ENCODE measurements around the gene SHPK.
A peak's percentile ranks its signal among the peaks of the same experiment; 100 is the strongest.

SHPK gene

GRCh38 chr17:3660311-3660891 lies 24.4 kb upstream of the SHPK start:
- DNase-seq, result no peak

- no peak for DNase-seq
These were observed 23.6 kb upstream of the SHPK start for GRCh38 chr17:3659541-3660111.

- no peak for DNase-seq
These were observed 22.9 kb upstream of the SHPK start for GRCh38 chr17:3658784-3659449.

- no peak for DNase-seq
These were observed 22.1 kb upstream of the SHPK start for GRCh38 chr17:3657874-3658783.

- DNase-seq, result no peak
These were observed 21.5 kb upstream of the SHPK start for GRCh38 chr17:3657588-3657869.

- no peak for DNase-seq
These were observed 20.9 kb upstream of the SHPK start for GRCh38 chr17:3656755-3657587.

GRCh38 chr17:3656353-3656752 lies 20.3 kb upstream of the SHPK start:
- no peak for DNase-seq

- DNase-seq, result no peak
These were observed 19.7 kb upstream of the SHPK start for GRCh38 chr17:3655766-3656165.

- DNase-seq, result peak; percentile 17 to 44
These were observed 11.9 kb upstream of the SHPK start for GRCh38 chr17:3647769-3648555.

GRCh38 chr17:3647251-3647650 lies 11.2 kb upstream of the SHPK start:
- DNase-seq, result no peak

- no peak for DNase-seq
These were observed 9.3 kb upstream of the SHPK start for GRCh38 chr17:3645310-3645709.

GRCh38 chr17:3643889-3644349 lies 7.9 kb upstream of the SHPK start:
- DNase-seq, result no peak

- no peak for DNase-seq
These were observed 5.9 kb upstream of the SHPK start for GRCh38 chr17:3641717-3642486.

GRCh38 chr17:3641014-3641413 lies 5.0 kb upstream of the SHPK start:
- no peak for DNase-seq

GRCh38 chr17:3639981-3640596 lies 4.0 kb upstream of the SHPK start:
- DNase-seq, result peak; percentile 15 to 68

- DNase-seq, result peak in 1 of 2 donors; percentile 2
These were observed 891 bp upstream of the SHPK start for GRCh38 chr17:3636908-3637373.

GRCh38 chr17:3635474-3636153 lies 436 bp downstream of the SHPK start:
- no peak for DNase-seq

- no peak for DNase-seq
These were observed 3.8 kb downstream of the SHPK start for GRCh38 chr17:3632287-3632686.

- no peak for DNase-seq
These were observed 5.3 kb downstream of the SHPK start for GRCh38 chr17:3630781-3631180.

- no peak for DNase-seq
These were observed 8.3 kb downstream of the SHPK start for GRCh38 chr17:3627769-3628167.
